Stimulated activated CD8-positive, alpha-beta memory T cell treated with anti-CD3 and anti-CD28 coated beads, Interleukin-7, amount 100 ng/mL, for 1 hour (primary cell): ENCODE measurements around the gene PTPRB.

Source experiments
- DNase-seq, 2 donors: peaks; one replicate each; pipeline ENCODE4 v3.0.0-alpha.2; 2020; ENCODE audit warnings: low read depth in 2 of 2

Gene PTPRB

GRCh38 chr12:70592664-70593063 lies 44.6 kb downstream of the PTPRB start:
- no peak for DNase-seq

- DNase-seq, result no peak
Observed at GRCh38 chr12:70590549-70591226, 46.5 kb downstream of the PTPRB start.

- DNase-seq, result peak; percentile 18 to 20
Observed at GRCh38 chr12:70590051-70590450, 47.2 kb downstream of the PTPRB start.

GRCh38 chr12:70584332-70584731 lies 52.9 kb downstream of the PTPRB start:
- no peak for DNase-seq

- DNase-seq, result no peak
Observed at GRCh38 chr12:70583251-70583650, 54.0 kb downstream of the PTPRB start.

- DNase-seq, result no peak
Observed at GRCh38 chr12:70581208-70581607, 56.0 kb downstream of the PTPRB start.

- no peak for DNase-seq
Observed at GRCh38 chr12:70577283-70577634, 60.0 kb downstream of the PTPRB start.

GRCh38 chr12:70576341-70577282 lies 60.6 kb downstream of the PTPRB start:
- no peak for DNase-seq

GRCh38 chr12:70571705-70572268 lies 65.4 kb downstream of the PTPRB start:
- DNase-seq, result no peak

GRCh38 chr12:70571029-70571428 lies 66.2 kb downstream of the PTPRB start:
- no peak for DNase-seq

- no peak for DNase-seq
Observed at GRCh38 chr12:70561550-70561949, 75.7 kb downstream of the PTPRB start.

- no peak for DNase-seq
Observed at GRCh38 chr12:70560671-70561070, 76.6 kb downstream of the PTPRB start.

GRCh38 chr12:70559390-70559789 lies 77.8 kb downstream of the PTPRB start:
- DNase-seq, result no peak

- DNase-seq, result no peak
Observed at GRCh38 chr12:70557583-70558191, 79.5 kb downstream of the PTPRB start.

GRCh38 chr12:70556179-70556869 lies 80.9 kb downstream of the PTPRB start:
- DNase-seq, result no peak

- DNase-seq, result no peak
Observed at GRCh38 chr12:70555081-70555480, 82.1 kb downstream of the PTPRB start.

- DNase-seq, result no peak
Observed at GRCh38 chr12:70553391-70553859, 83.8 kb downstream of the PTPRB start.

- DNase-seq, result no peak
Observed at GRCh38 chr12:70551731-70552130, 85.5 kb downstream of the PTPRB start.

- no peak for DNase-seq
Observed at GRCh38 chr12:70550180-70550577, 87.0 kb downstream of the PTPRB start.

- no peak for DNase-seq
Observed at GRCh38 chr12:70549340-70550179, 87.7 kb downstream of the PTPRB start.

- no peak for DNase-seq
Observed at GRCh38 chr12:70543444-70543843, 93.8 kb downstream of the PTPRB start.
